ENCODE measurements around the gene C10orf90.

Gene C10orf90

DNA sequence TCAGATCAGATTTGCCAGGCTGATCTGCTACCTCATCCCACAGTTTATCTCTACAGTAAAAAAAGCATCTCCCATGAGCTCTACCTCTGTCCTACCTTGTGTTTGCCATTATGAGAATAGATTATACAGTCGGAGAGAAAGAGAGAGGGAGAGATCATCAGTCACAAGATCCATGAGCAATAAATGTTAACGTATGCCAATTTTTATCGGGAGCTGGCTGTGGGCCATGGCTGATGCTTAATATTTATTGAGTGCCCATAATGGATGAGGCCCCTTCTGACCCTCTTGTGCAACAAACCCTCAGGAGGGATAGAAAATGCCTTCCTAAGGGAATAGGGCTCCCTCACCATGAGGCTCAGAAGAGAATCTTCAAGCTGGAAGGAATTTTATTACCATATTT, 52.8 kb downstream of the C10orf90 start:
- no peak overlapping the region for H3K27ac ChIP-seq (ENCODE audit: insufficient read depth, low read length, poor library complexity, severe bottlenecking)
- H3K4me3 ChIP-seq (ENCODE audit: insufficient read depth, low read depth, low read length, poor library complexity, severe bottlenecking): no peak overlapping the region
- no peaks in the 10 kb centered on the region for H3K4me1 ChIP-seq (ENCODE audit: control insufficient read depth, insufficient read depth, low read length, poor library complexity, severe bottlenecking)
- no peaks in the 10 kb centered on the region for H3K36me3 ChIP-seq (ENCODE audit: control insufficient read depth, insufficient read depth, low read length)
- no peak for DNase-seq
- no peaks in the 10 kb centered on the region for H3K27me3 ChIP-seq (replicated peaks; ENCODE audit: control insufficient read depth, insufficient read depth, low read length, poor library complexity, severe bottlenecking)
- peaks cover 3% of the 10 kb centered on the region for H3K9me3 ChIP-seq (ENCODE audit: control insufficient read depth, low read length)

DNA sequence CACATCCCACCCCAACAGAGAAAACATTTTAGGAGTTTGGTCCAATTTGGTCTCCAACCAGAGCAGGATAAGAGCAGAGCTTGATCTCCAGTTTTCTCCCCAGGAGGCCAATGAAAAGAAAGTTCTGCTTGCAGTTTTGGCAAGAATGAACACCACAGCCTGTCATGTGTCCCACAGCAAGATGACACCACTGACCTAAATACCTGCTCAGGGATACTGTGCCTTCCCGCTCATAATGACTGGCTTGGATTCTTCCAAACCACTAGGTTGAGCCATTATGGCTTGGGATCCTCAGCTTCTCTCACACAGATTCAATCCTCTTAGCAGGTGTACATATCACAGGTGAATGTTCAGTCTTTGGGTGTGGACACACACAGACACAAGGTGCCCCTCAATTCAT, 53.3 kb downstream of the C10orf90 start:
- Histone ChIP-seq H3K36me3 (ENCODE audit: control insufficient read depth, insufficient read depth, low read length) (no peaks in the 10 kb centered on the region), H3K27me3 (replicated peaks; ENCODE audit: control insufficient read depth, insufficient read depth, low read length, poor library complexity, severe bottlenecking) (no peaks in the 10 kb centered on the region), H3K9me3 (ENCODE audit: control insufficient read depth, low read length) (no peaks in the 10 kb centered on the region), H3K4me3 (ENCODE audit: insufficient read depth, low read depth, low read length, poor library complexity, severe bottlenecking) (no peak overlapping the region), H3K27ac (ENCODE audit: insufficient read depth, low read length, poor library complexity, severe bottlenecking) (no peak overlapping the region), H3K4me1 (ENCODE audit: control insufficient read depth, insufficient read depth, low read length, poor library complexity, severe bottlenecking) (no peaks in the 10 kb centered on the region)
- no peak for DNase-seq

DNA sequence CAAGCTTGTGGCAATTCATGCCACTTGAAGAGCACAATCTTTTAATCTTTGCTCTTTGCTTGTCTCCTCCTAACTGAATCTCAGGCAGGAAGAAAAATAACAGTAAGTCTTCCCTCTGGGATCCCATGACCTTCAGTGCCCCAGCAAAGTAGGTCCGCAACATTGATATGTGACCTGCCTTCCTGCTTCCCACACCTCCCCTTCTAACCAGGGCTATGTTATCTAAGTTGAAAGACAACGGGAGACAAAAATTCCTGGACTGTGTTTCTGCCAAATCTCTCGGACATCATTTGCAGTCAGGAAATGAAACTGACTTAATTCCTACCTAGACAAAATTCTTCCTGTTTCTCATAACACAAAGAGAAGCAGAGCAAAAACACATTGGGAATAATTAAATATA, 53.8 kb downstream of the C10orf90 start:
- Histone ChIP-seq H3K27ac (ENCODE audit: insufficient read depth, low read length, poor library complexity, severe bottlenecking) (no peak overlapping the region), H3K4me3 (ENCODE audit: insufficient read depth, low read depth, low read length, poor library complexity, severe bottlenecking) (no peak overlapping the region), H3K36me3 (ENCODE audit: control insufficient read depth, insufficient read depth, low read length) (no peaks in the 10 kb centered on the region), H3K4me1 (ENCODE audit: control insufficient read depth, insufficient read depth, low read length, poor library complexity, severe bottlenecking) (no peaks in the 10 kb centered on the region), H3K9me3 (ENCODE audit: control insufficient read depth, low read length) (no peaks in the 10 kb centered on the region), H3K27me3 (replicated peaks; ENCODE audit: control insufficient read depth, insufficient read depth, low read length, poor library complexity, severe bottlenecking) (no peaks in the 10 kb centered on the region)
- no peak for DNase-seq

DNA sequence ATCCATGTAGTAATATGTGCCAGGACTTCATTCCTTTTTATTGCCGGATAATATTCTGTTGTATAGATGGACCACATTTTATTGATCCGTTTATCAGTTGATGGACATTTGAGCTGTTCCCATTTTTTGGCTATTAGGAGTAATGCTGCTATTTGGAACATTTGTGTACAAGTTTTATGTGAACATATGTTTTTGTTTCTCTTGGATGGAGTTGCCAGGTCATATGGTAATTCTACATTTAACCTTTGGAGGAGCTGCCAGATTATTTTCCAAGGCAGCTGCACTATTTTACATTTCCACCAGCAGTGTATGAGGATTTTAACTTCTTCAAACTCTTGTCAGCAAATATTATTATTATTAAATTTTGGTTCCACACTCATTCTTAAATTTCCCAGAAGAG, 59.2 kb downstream of the C10orf90 start:
- DNase-seq: no peak
- Histone ChIP-seq H3K36me3 (ENCODE audit: control insufficient read depth, insufficient read depth, low read length) (no peaks in the 10 kb centered on the region), H3K27ac (ENCODE audit: insufficient read depth, low read length, poor library complexity, severe bottlenecking) (no peak overlapping the region), H3K4me3 (ENCODE audit: insufficient read depth, low read depth, low read length, poor library complexity, severe bottlenecking) (no peak overlapping the region), H3K4me1 (ENCODE audit: control insufficient read depth, insufficient read depth, low read length, poor library complexity, severe bottlenecking) (no peaks in the 10 kb centered on the region), H3K27me3 (replicated peaks; ENCODE audit: control insufficient read depth, insufficient read depth, low read length, poor library complexity, severe bottlenecking) (no peaks in the 10 kb centered on the region), H3K9me3 (ENCODE audit: control insufficient read depth, low read length) (no peaks in the 10 kb centered on the region)

GRCh38 chr10:126609566-126609965, 60.9 kb downstream of the C10orf90 start:
- no peak overlapping the region for H3K4me3 ChIP-seq (ENCODE audit: insufficient read depth, low read depth, low read length, poor library complexity, severe bottlenecking)
- H3K27ac ChIP-seq (ENCODE audit: insufficient read depth, low read length, poor library complexity, severe bottlenecking): no peak overlapping the region
- no peak for DNase-seq
- H3K27me3 ChIP-seq (replicated peaks; ENCODE audit: control insufficient read depth, insufficient read depth, low read length, poor library complexity, severe bottlenecking): no peaks in the 10 kb centered on the region
- no peaks in the 10 kb centered on the region for H3K9me3 ChIP-seq (ENCODE audit: control insufficient read depth, low read length)
- no peaks in the 10 kb centered on the region for H3K36me3 ChIP-seq (ENCODE audit: control insufficient read depth, insufficient read depth, low read length)
- H3K4me1 ChIP-seq (ENCODE audit: control insufficient read depth, insufficient read depth, low read length, poor library complexity, severe bottlenecking): no peaks in the 10 kb centered on the region

GRCh38 chr10:126599949-126600682, 70.4 kb downstream of the C10orf90 start:
- Histone ChIP-seq H3K9me3 (ENCODE audit: control insufficient read depth, low read length) (no peaks in the 10 kb centered on the region), H3K27ac (ENCODE audit: insufficient read depth, low read length, poor library complexity, severe bottlenecking) (no peak overlapping the region), H3K27me3 (replicated peaks; ENCODE audit: control insufficient read depth, insufficient read depth, low read length, poor library complexity, severe bottlenecking) (no peaks in the 10 kb centered on the region), H3K4me3 (ENCODE audit: insufficient read depth, low read depth, low read length, poor library complexity, severe bottlenecking) (no peak overlapping the region), H3K36me3 (ENCODE audit: control insufficient read depth, insufficient read depth, low read length) (no peaks in the 10 kb centered on the region), H3K4me1 (ENCODE audit: control insufficient read depth, insufficient read depth, low read length, poor library complexity, severe bottlenecking) (no peaks in the 10 kb centered on the region)
- no peak for DNase-seq

DNA sequence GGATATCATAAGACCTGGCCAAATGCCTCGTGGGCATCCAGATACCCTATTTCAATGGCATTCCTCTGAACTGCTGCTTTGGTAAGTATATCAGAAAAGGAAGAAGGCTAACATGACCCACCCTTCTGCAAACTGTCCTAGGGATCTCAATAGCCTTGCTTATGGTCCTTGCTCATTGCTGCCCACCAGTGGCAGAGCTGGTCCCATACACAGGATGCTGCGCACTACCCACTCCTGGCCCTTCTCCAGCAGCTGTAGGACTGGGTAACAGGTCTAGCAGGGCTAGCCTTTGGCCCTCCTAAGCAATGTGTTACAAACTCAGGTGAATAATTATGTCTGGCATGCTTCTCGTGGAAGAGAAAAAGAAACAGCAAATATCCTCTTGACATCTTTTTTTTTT, 72.5 kb downstream of the C10orf90 start:
- H3K36me3 ChIP-seq (ENCODE audit: control insufficient read depth, insufficient read depth, low read length): no peaks in the 10 kb centered on the region
- no peaks in the 10 kb centered on the region for H3K4me1 ChIP-seq (ENCODE audit: control insufficient read depth, insufficient read depth, low read length, poor library complexity, severe bottlenecking)
- no peak overlapping the region for H3K27ac ChIP-seq (ENCODE audit: insufficient read depth, low read length, poor library complexity, severe bottlenecking)
- H3K4me3 ChIP-seq (ENCODE audit: insufficient read depth, low read depth, low read length, poor library complexity, severe bottlenecking): no peak overlapping the region
- H3K9me3 ChIP-seq (ENCODE audit: control insufficient read depth, low read length): no peaks in the 10 kb centered on the region
- no peak for DNase-seq
- no peaks in the 10 kb centered on the region for H3K27me3 ChIP-seq (replicated peaks; ENCODE audit: control insufficient read depth, insufficient read depth, low read length, poor library complexity, severe bottlenecking)

GRCh38 chr10:126597211-126597610, 73.3 kb downstream of the C10orf90 start:
- H3K36me3 ChIP-seq (ENCODE audit: control insufficient read depth, insufficient read depth, low read length): no peaks in the 10 kb centered on the region
- DNase-seq: no peak
- H3K27ac ChIP-seq (ENCODE audit: insufficient read depth, low read length, poor library complexity, severe bottlenecking): no peak overlapping the region
- H3K4me1 ChIP-seq (ENCODE audit: control insufficient read depth, insufficient read depth, low read length, poor library complexity, severe bottlenecking): no peaks in the 10 kb centered on the region
- no peaks in the 10 kb centered on the region for H3K9me3 ChIP-seq (ENCODE audit: control insufficient read depth, low read length)
- no peaks in the 10 kb centered on the region for H3K27me3 ChIP-seq (replicated peaks; ENCODE audit: control insufficient read depth, insufficient read depth, low read length, poor library complexity, severe bottlenecking)
- H3K4me3 ChIP-seq (ENCODE audit: insufficient read depth, low read depth, low read length, poor library complexity, severe bottlenecking): no peak overlapping the region

GRCh38 chr10:126596472-126597016, 73.9 kb downstream of the C10orf90 start:
- no peak overlapping the region for H3K4me3 ChIP-seq (ENCODE audit: insufficient read depth, low read depth, low read length, poor library complexity, severe bottlenecking)
- no peaks in the 10 kb centered on the region for H3K27me3 ChIP-seq (replicated peaks; ENCODE audit: control insufficient read depth, insufficient read depth, low read length, poor library complexity, severe bottlenecking)
- H3K36me3 ChIP-seq (ENCODE audit: control insufficient read depth, insufficient read depth, low read length): no peaks in the 10 kb centered on the region
- H3K4me1 ChIP-seq (ENCODE audit: control insufficient read depth, insufficient read depth, low read length, poor library complexity, severe bottlenecking): no peaks in the 10 kb centered on the region
- no peaks in the 10 kb centered on the region for H3K9me3 ChIP-seq (ENCODE audit: control insufficient read depth, low read length)
- H3K27ac ChIP-seq (ENCODE audit: insufficient read depth, low read length, poor library complexity, severe bottlenecking): no peak overlapping the region
- no peak for DNase-seq

DNA sequence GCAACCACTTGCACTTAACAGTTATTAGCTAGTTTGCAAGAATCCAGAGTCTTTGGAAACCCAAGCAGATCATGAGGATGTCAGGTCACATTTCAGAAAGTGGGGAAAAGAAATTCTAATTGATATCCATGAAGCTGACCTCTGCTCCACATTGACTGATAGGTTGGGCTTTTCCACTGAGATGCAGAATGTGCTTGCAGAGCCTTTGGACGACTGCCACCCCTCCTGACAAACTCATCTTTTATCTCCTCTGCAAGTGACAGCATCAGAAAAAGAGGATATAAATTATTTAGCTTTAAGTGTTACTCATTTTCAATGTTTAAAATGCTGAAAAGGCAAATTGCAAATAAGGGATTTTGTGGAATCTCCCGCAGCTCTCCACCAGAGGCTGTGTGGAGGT, 75.3 kb downstream of the C10orf90 start:
- no peaks in the 10 kb centered on the region for H3K9me3 ChIP-seq (ENCODE audit: control insufficient read depth, low read length)
- H3K27me3 ChIP-seq (replicated peaks; ENCODE audit: control insufficient read depth, insufficient read depth, low read length, poor library complexity, severe bottlenecking): no peaks in the 10 kb centered on the region
- H3K4me1 ChIP-seq (ENCODE audit: control insufficient read depth, insufficient read depth, low read length, poor library complexity, severe bottlenecking): no peaks in the 10 kb centered on the region
- H3K36me3 ChIP-seq (ENCODE audit: control insufficient read depth, insufficient read depth, low read length): no peaks in the 10 kb centered on the region
- DNase-seq: no peak
- H3K27ac ChIP-seq (ENCODE audit: insufficient read depth, low read length, poor library complexity, severe bottlenecking): no peak overlapping the region
- no peak overlapping the region for H3K4me3 ChIP-seq (ENCODE audit: insufficient read depth, low read depth, low read length, poor library complexity, severe bottlenecking)

All from effector memory CD4-positive, alpha-beta T cell (primary cell).